GM12892 (cell line): Measurements from ENCODE around the gene FSTL4.
"Not testable (repeated sequence)": the region's sequence is repeated elsewhere in the genome, so short reads cannot be mapped to it uniquely, and the experiment has no call there.

Source experiments
- DNase-seq: peaks from one replicate; pipeline ENCODE4 v3.0.0; 2011; ENCODE audit not compliant: insufficient read length
- FAIRE-seq: peaks from 2 replicates; lab custom pipeline; 2011; peaks lifted over from hg19 to GRCh38; lab: Jason Lieb, UNC
- POLR2A ChIP-seq: IDR thresholded peaks from 2 replicates; pipeline ENCODE4 v1.6.1; 2011; ENCODE audit warnings: low read depth, low read length, control low read depth
- POLR2AphosphoS5 ChIP-seq: IDR thresholded peaks from 2 replicates; pipeline ENCODE4 v1.6.1; 2011; ENCODE audit warnings: low read depth, low read length, control low read depth
- TAF1 ChIP-seq: IDR thresholded peaks from 2 replicates; pipeline ENCODE4 v1.6.1; 2011; ENCODE audit warnings: low read depth, mild to moderate bottlenecking, control low read depth, low read length, borderline replicate concordance

The FSTL4 gene

DNA sequence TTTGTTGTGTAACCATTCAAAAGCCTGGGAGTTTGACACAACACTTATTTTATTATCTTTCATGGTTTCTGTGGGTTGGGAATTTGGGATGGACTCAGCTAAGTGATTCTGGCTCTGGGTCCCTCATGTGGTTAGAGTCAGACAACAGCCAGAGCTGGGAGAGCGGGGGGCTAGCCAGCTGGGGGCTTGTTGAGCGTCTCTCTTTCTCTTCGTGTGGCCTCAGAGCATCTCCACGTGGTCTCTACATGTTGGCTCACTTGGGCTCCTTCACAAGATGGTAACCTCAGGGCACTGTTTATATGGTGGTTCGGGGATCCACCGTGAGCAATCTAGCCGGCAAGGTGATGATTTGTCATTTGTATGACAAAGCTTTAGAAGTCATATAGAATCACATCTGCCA, 73.6 kb downstream of the FSTL4 start:
- FAIRE-seq (no peak), DNase-seq (no peak)
- TF ChIP-seq POLR2AphosphoS5 (no peak), TAF1 (no peak)

DNA sequence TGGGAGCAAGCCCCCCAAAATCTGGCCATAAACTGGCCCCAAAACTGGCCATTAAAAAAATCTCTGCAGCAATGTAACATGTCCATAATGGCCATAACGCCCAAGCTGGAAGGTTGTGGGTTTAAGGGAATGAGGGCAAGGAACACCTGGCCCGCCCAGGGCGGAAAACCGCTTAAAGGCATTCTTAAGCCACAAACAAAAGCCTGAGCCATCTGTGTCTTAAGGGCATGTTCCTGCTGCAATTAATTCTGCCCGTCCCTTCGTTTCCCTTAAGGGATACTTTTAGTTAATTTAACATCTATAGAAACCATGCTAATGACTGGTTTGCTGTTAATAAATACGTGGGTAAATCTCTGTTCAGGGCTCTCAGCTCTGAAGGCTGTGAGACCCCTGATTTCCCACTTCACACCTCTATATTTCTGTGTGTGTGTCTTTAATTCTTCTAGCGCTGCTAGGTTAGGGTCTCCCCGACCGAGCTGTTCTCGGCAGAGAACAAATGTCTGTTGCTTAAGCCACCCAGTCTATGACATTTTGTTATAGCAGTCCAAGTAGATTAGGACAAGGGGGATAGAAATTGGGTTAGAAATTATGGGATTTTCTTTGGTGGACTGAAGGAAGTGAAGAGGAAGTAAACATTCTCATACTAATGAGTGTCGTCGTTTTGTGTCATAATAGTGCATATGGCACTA, 77.0 kb downstream of the FSTL4 start:
- not testable (repeated sequence) for DNase-seq, FAIRE-seq

DNA sequence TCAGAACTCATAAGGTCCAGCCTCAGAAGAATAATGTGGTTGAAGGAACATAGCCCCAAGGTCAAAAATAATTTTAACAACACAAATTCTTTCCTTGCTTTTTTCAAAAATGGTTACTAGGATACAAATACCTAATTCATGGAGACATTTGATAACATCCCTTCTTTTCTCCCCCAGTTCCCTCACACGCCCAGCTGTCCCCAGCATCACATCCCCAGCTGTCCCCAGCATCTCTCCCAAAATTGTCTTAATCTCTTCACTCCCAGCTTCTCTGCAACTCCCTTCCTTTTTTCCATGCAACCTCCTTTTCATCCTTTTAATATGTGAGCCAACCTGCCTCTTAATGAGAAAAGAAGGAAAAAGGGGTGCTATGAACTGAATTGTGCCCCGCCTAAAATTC, 77.8 kb downstream of the FSTL4 start:
- FAIRE-seq (no peak), DNase-seq (no peak)
- TF ChIP-seq POLR2AphosphoS5 (no peak), TAF1 (no peak), POLR2A (no peak)

DNA sequence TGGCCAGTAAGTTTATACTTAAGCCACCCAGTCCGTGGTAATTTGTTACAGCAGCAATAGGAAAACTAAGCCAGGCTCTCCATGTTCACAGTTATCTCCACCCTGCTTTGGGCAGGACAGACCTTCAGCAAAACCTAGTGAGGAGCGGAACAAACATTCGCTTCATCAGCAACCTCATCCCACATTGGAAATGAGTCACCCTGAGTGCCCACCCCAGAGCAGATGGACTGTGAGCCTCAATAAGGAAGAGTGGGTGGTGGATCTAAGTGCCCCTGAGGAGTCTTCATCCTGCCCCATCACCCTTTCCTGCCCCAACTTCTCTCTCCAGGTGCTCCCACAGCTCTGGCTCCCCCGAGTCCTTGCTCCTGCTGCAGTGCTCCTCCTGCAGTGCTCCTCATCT, 78.8 kb downstream of the FSTL4 start:
- no peak for TF ChIP-seq POLR2AphosphoS5
- TF ChIP-seq TAF1 = no peak
- no peak for TF ChIP-seq POLR2A
- DNase-seq (no peak), FAIRE-seq (no peak)

DNA sequence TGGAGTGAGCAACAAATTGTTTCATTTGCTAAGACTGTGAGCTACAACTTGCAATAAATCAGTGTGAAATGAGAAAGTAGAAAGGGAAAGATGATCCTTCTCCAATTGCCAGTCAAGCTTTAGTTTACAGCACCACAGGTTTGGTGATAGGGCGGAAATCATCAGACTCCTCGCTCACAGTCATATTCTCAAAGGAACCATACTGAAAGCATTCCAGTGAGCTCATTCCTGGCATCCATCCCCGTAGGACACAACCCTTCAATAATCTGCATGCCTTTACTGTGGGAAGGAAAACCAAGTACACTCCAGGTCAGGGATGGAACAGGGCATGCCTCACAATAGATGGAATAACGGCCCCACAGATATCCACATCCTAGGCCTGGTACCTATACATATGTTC, 80.7 kb downstream of the FSTL4 start:
- DNase-seq = no peak
- TF ChIP-seq POLR2AphosphoS5 = no peak
- no peak for TF ChIP-seq POLR2A
- no peak for TF ChIP-seq TAF1

DNA sequence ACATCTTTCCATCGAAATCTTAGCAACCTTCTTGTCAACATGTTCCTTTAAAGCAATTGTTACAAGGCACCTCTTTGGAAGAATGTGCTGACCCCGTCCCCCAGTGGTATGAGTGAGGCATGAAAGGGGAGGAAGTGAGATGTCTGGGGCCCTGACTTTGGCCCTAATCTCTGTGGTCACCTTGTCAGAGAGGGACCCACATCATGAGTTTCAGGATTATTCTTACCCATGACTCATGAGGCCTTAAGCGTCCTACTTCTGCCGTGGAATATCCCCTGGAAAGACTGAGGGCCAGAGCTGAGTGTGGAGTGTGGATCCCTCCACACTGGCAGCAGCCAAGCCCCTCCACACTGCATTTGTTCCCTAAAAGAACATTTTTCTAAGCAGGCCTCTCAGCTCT, 81.2 kb downstream of the FSTL4 start:
- DNase-seq = no peak
- no peak for TF ChIP-seq POLR2A
- no peak for TF ChIP-seq POLR2AphosphoS5
- no peak for TF ChIP-seq TAF1
- FAIRE-seq = no peak

More for the DNA sequence above, 80.7 kb downstream of the FSTL4 start:
- FAIRE-seq = no peak

DNA sequence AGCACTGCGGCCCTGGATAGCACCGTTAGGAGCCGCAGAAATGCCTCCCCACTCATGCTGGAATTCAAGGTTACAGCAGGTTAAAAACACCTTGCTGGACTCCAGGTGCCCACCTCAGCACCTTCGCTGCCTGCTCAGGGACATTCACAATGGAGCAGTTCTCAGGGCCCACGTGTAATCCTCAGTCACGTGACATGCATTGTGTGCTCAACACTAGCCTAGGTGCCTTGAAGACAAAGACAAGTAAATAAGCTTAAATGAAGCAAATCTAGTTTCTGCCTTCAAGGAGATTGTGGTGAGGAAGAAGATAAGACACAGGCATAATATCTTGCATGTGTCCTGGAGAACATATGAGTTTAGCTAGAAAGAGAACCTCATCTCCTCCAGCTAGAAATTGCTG, 82.1 kb downstream of the FSTL4 start:
- TF ChIP-seq TAF1 (no peak), POLR2AphosphoS5 (no peak), POLR2A (no peak)
- DNase-seq (no peak), FAIRE-seq (no peak)

DNA sequence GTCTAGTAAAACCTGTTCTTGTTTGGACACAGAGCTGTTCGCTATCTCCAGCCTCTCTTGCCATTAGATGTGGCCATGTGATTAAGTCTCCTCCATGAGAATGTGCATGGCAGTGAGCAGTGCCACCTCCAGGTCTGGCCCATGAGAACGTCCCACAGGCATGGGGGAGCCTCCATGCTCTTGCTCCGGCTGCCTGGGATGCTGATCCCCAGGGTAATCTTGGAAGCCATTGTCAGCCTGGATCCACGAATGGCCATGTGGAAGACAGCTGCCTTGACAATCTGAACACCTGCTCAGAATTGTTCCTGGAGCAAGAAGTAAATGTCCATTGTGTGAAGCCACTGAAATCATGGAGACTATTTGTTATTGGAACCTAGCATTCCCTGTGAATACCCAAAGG, 83.5 kb downstream of the FSTL4 start:
- no peak for FAIRE-seq

DNA sequence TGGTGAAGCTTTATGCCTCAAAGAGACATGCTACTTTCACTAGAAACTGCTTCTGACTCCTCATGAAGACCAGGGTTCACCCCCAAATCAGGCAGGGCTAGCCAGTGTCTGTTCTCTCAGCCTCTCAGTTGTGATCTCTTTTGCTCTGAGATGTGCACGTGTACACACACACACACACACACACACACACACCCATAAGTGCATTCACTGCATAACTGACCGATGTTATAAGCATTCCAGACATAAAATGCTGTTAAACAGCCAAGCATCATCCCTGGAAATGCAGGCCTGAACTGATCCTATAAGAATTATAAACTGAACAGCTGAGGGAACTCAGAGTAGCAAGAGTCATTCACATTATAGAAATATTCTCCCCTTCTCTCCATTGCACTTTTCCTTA, 85.0 kb downstream of the FSTL4 start:
- FAIRE-seq = no peak
- TF ChIP-seq POLR2AphosphoS5 (no peak), POLR2A (no peak), TAF1 (no peak)
- DNase-seq = no peak

More for the DNA sequence above, 83.5 kb downstream of the FSTL4 start:
- no peak for DNase-seq
- TF ChIP-seq TAF1 (no peak), POLR2A (no peak), POLR2AphosphoS5 (no peak)

DNA sequence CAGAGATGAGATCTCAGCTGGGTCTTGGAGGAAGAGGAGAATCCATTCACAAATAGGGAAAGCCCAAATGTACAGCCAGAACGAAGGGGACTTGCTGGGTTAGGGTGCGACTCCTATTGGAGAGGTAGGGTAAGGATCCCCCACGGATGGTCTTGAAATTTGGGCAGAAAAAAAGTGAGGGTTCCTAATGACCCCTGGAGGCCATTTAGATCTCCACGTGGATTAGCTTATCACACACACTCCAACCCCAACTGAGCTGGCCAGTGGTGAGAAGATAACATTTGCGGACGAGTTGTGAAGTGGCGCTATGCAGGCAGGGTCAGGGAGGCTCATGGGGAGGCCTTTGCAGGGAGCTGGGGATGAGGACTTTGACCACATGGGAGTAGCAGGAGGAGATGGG, 86.0 kb downstream of the FSTL4 start:
- TF ChIP-seq TAF1 = no peak
- TF ChIP-seq POLR2AphosphoS5 = no peak
- TF ChIP-seq POLR2A = no peak
- DNase-seq = no peak
- no peak for FAIRE-seq

DNA sequence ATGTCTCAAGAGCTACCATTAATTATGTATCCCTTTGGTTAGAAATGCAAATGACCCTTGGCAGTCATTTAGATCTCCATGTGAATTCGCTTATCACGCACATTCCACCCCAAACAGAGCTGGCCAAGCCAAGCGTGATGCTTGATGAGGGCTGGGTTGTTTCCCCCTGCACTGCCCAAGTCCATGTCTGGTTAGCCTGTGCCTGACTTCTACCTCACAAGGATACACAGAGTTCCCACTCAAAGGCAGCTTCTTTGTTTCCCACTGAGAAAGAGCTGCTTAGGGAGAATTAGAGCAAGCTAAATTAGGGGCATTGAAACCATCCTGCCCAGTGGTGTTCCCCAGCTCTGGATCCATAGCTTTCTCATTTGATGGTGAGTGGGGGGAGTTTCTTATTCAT, 87.2 kb downstream of the FSTL4 start:
- TF ChIP-seq TAF1 = no peak
- no peak for TF ChIP-seq POLR2AphosphoS5
- TF ChIP-seq POLR2A = no peak
- FAIRE-seq = no peak
- DNase-seq = no peak

DNA sequence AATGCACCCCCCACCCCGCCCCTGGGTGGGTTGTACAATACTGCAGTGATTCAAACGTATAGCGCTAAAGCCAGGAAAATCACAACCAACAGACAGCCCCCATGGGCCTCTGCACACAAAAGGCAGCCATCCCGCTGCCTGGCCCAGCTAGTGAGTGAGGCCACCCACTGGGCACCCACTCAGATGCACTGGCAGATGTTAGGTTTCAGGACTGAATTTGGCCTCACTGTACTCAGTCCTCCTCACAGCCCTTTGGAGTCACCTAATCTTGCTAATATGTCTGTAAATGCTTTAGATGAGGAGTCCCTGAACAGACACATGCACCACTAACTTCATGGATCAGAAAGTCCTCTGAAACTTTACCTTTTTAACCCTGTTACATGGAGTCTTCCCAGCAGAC, 87.7 kb downstream of the FSTL4 start:
- no peak for FAIRE-seq
- no peak for TF ChIP-seq POLR2AphosphoS5
- TF ChIP-seq TAF1 = no peak
- no peak for TF ChIP-seq POLR2A
- DNase-seq = no peak

DNA sequence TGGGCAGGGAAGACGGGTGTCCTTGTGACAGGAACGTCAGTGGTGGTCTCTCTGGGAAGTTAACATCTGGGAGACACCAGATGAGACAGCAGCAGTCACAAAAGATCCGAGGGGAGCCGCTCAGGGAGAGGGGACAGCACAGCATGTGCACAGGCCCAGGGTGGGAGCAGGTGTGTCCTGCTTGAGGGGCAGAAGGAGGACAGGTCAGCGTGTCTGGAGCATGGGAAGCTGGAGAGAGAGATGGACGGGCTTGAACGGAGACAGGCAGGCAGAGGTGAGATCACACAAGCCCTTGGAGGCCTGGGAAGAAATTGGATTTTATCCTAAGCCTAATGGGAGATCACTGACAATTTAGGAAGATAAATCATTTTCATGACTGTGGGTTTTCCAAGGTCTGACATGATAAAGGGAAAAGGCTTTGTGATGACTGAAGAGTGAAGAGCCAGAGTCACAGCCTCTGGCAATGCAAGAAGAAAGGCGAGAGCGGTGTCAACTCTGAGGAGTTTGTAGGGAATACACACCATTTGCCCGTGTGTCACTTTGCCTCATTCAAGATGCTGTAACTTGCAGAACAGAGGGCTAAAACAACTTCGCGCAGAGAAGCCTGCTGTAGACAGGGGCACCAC, 88.3 kb downstream of the FSTL4 start:
- FAIRE-seq (no peak), DNase-seq (no peak)
- TF ChIP-seq TAF1 (no peak), POLR2AphosphoS5 (no peak), POLR2A (no peak)
